Measurements from ENCODE around the gene DVL2.
"Not testable (repeated sequence)": the region's sequence is repeated elsewhere in the genome, so short reads cannot be mapped to it uniquely, and the experiment has no call there.

DVL2 gene

GRCh38 chr17:7191571-7192270, 42.6 kb downstream of the DVL2 start:
- no peak for DNase-seq

- no peak for DNase-seq
Measured at GRCh38 chr17:7191069-7191468, 43.2 kb downstream of the DVL2 start.

GRCh38 chr17:7190276-7190917, 43.9 kb downstream of the DVL2 start:
- DNase-seq, result no peak

GRCh38 chr17:7186241-7186640, 48.1 kb downstream of the DVL2 start:
- no peak for DNase-seq

- no peak for DNase-seq
Measured at GRCh38 chr17:7184647-7185046, 49.7 kb downstream of the DVL2 start.

GRCh38 chr17:7184091-7184488, 50.2 kb downstream of the DVL2 start:
- DNase-seq, result no peak

GRCh38 chr17:7183433-7184090, 50.8 kb downstream of the DVL2 start:
- no peak for DNase-seq

- DNase-seq, result not testable (repeated sequence)
Measured at GRCh38 chr17:7182101-7182500, 52.2 kb downstream of the DVL2 start.

GRCh38 chr17:7179317-7180254, 54.7 kb downstream of the DVL2 start, which contains the start of gene ASGR1:
Gene ASGR1, minus strand, starts transcription at chr17:7179370. Its CDS starts 807 bp downstream, at chr17:7178563.
- no peak for DNase-seq

- DNase-seq, result no peak
Measured at GRCh38 chr17:7178973-7179316, 55.4 kb downstream of the DVL2 start.

GRCh38 chr17:7177954-7178477, 56.3 kb downstream of the DVL2 start:
- DNase-seq, result no peak

GRCh38 chr17:7177191-7177953, 56.9 kb downstream of the DVL2 start:
- DNase-seq, result peak; percentile 28

- no peak for DNase-seq
Measured at GRCh38 chr17:7176841-7177190, 57.5 kb downstream of the DVL2 start.

- no peak for DNase-seq
Measured at GRCh38 chr17:7176107-7176840, 58.0 kb downstream of the DVL2 start.
